Activated T-helper 2 cell treated with anti-CD3 and anti-CD28 coated beads, Interferon-gamma antibody, Interleukin-2, Interleukin-4, amounts not matched to agents 10 μg/mL and 5 μg/mL and 100 μg/mL, durations not matched to agents 14 hours and 24 hours and 36 hours (primary cell): Measurements from ENCODE around the gene XYLT2. TPM values are rescaled to one million over a fixed set of nuclear protein-coding genes. Genes with fewer than 3 reads are reported as not detected.

Source experiments
- DNase-seq: peaks from one replicate; pipeline ENCODE4 v3.0.0; 2021; ENCODE audit warnings: low spot score
- H3K27ac Mint-ChIP-seq: one replicate; pipeline ENCODE4 v1.8.0; 2021; ENCODE audit warnings: mixed read lengths
- H3K27me3 Mint-ChIP-seq: one replicate; pipeline ENCODE4 v1.8.0; 2021; ENCODE audit warnings: low read depth, mixed read lengths
- H3K36me3 Mint-ChIP-seq: one replicate; pipeline ENCODE4 v1.8.0; 2021; ENCODE audit warnings: low read depth, mixed read lengths
- H3K4me1 Mint-ChIP-seq: one replicate; pipeline ENCODE4 v1.8.0; 2021; ENCODE audit warnings: low read depth, mixed read lengths
- H3K4me3 Mint-ChIP-seq: one replicate; pipeline ENCODE4 v1.8.0; 2021; ENCODE audit warnings: low read depth, mild to moderate bottlenecking, moderate library complexity, mixed read lengths
- H3K9me3 Mint-ChIP-seq: one replicate; pipeline ENCODE4 v1.8.0; 2021; ENCODE audit warnings: mixed read lengths
- intact Hi-C: fragments of 100-400 bp; cut with micrococcal nuclease; formaldehyde crosslinking; loops from one replicate; pipeline ENCODE4 v1.15.1; 2023
- total RNA-seq: library from RNA; stranded (reverse); gene quantifications from 2 replicates; pipeline ENCODE4 v1.2.3, GENCODE V29; 2022

The XYLT2 gene
- total RNA-seq, 1 donor from 2014 or later: 143 TPM

DNA sequence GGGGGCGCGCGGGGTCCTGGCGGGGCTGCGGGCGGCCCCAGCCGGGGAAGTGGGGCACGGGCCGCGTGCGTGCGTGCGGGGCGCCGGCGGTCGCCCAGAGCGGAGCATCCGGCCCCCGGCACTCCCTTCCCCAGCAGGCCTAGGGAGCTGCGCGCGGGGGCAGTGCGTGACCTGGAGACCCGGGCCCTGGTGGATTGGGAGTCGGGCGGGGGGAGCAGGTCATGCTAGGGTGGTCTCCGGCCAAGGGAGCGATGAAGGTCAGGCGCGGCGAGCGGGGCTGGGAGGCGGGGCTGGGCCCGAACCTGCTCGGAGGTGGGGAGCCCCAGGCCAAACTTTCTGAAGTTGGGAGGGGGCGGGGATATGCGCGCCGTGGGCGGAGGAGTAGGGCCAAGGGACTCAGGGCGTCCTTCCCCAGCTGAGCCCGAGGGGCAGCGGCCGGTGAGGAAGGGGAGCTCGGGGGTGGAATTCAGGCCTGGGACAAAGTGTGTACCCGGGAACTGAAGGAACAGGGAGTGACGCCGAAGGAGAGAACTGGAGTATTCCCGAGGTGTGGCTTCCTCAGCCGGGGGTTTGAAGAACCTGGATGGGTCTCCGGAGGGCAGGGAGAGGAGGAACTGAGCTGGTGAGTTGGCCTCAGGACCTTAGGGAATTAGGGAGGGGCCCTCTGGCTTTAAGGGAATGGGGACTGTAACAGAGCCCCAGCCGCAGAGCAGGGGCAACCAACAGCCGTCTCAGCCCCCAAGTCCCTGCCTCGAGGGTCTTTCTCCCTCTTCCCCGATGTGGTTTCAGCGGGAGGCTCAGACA lies 589 bp downstream of the XYLT2 start:
- H3K27ac Mint-ChIP-seq: peak overlapping the region; percentile 81
- intact Hi-C loops: loop anchor here (5.0 kb wide), 2 partner anchors 39 to 144 kb away; partner anchors contain the start of gene COL1A1
- peak overlapping the region; percentile 93 for H3K4me3 Mint-ChIP-seq
- peak; percentile 38 for DNase-seq
- H3K9me3 Mint-ChIP-seq: no peaks in the 10 kb centered on the region
- H3K27me3 Mint-ChIP-seq: no peaks in the 10 kb centered on the region
- H3K4me1 Mint-ChIP-seq: peaks cover 36% of the 10 kb centered on the region
- peaks cover 40% of the 10 kb centered on the region for H3K36me3 Mint-ChIP-seq

DNA sequence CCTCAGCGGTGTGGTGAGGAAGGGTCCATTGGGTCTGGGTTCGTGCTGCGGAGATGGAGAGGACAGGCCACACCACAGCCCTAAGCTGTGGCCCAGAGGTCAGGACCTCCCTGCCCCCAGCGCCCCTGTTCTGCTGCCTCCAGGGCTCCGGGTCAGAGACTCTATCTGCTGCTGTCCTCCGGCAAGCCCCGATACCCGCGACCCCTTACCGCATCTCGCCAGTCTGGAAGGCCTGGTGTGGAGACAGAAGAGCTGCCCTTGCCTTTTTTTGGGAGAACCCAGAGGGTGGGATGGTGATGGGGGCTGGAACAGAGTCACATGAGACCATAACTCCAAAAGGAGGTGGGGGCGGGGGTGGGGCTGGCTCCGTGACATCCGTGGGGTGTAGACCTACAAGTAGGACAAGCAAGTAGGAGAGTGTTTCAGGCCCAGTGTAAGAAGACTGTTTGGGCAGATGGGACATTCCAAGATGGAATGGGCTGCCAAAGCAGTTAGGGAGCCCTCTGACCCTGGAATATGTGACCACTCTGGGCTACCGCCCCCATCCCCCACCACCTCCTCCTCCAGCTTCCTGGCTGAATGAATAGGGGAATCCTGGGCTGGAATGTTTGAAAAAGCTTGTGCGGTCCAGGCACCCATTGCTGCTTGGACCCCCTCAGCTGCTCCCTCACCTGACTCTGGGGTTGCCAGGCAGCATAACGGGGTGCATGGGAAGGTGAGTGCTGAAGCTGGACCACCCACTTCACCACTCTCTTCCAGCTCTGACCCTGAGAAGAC lies 1.4 kb downstream of the XYLT2 start:
- H3K4me1 Mint-ChIP-seq: peaks cover 38% of the 10 kb centered on the region
- intact Hi-C loops: loop anchor here (5.0 kb wide), 2 partner anchors 40 to 145 kb away; partner anchors contain the start of gene COL1A1
- no peak for DNase-seq

DNA sequence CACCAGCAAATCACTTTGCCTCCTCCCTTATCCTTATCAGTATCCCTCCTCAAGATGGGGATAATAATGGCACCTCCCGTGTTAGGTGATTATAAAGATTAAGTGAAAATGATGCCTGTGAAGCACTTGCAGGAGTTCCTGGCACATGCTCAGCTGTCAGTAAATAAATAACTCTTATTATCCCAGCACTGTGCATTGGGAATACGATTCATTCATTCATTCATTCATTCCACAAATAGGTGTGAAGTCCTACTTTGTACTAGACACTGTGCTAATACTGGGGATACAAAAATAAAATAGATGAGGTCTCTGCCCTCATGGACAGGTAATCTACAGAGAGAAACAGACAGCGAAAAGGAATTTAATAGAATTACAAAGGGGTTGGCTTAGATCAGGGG lies 2.0 kb downstream of the XYLT2 start:
- Mint-ChIP-seq H3K27ac (peak overlapping the region; percentile 56), H3K4me3 (peak overlapping the region; percentile 93), H3K4me1 (peaks cover 38% of the 10 kb centered on the region), H3K36me3 (peaks cover 48% of the 10 kb centered on the region), H3K9me3 (no peaks in the 10 kb centered on the region), H3K27me3 (no peaks in the 10 kb centered on the region)
- DNase-seq: no peak
- intact Hi-C loops: loop anchor here (5.0 kb wide), 2 partner anchors 41 to 146 kb away; partner anchors contain the start of gene COL1A1

More for the DNA sequence above, 1.4 kb downstream of the XYLT2 start:
- Mint-ChIP-seq H3K36me3 (peaks cover 46% of the 10 kb centered on the region), H3K27me3 (no peaks in the 10 kb centered on the region), H3K4me3 (peak overlapping the region; percentile 93), H3K27ac (peak overlapping the region; percentile 81), H3K9me3 (no peaks in the 10 kb centered on the region)

DNA sequence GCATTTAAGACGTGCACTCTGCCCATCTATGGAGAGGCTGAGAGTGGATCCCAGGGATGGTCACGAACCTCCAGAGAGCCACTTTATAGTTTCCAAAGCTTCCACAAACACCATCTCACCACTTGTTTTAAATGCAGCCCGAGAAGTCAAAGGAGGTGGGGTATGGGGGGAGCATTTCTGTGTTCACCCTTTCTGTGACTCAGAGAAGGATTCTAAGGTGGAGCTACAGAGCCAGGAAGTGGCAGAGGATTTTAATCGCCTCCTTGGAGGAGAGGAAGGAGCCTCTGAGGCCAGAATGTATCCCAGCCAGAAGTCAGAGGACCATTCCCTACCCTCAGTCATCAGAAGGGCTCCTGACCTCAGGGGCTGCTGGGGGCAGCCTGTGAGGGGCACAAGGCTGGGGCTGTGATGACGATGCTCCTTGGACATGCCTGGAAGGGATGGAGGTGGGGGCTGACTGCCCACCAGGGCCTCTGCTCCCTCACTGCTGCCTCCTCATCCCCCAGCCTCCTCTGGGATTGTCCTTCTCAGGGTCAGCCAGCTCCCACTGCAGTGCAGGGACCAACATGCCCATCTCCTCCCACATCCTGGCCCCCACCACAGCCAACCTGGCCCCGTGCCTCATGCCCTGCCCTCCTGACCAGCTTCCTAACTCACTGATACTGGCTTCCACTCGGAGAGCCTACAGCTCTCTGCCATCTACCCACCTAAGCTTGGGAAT lies 2.8 kb downstream of the XYLT2 start:
- intact Hi-C loops: loop anchor here (5.0 kb wide), 2 partner anchors 41 to 146 kb away; partner anchors contain the start of gene COL1A1
- Mint-ChIP-seq H3K27me3 (no peaks in the 10 kb centered on the region), H3K36me3 (peaks cover 55% of the 10 kb centered on the region), H3K27ac (peak overlapping the region; percentile 66), H3K4me1 (peaks cover 38% of the 10 kb centered on the region), H3K9me3 (no peaks in the 10 kb centered on the region), H3K4me3 (peak overlapping the region; percentile 93)
- no peak for DNase-seq

DNA sequence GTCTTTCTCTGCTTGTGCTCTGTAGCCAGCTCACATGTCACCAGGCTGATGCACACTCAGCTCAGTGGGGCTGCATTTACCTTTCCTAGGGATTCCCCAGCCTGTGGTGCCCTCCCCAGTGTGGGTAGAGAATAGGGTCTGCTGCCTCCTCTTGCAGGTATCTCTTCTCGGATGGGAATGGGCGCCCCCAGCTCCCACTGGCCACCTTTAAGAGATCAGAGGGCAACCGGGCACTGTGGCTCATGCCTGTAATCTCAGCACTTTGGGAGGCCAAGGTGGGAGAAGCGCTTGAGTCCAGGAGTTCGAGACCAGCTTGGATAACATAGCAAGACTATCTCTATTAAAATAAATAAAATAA lies 3.3 kb downstream of the XYLT2 start:
- no peaks in the 10 kb centered on the region for H3K9me3 Mint-ChIP-seq
- peak overlapping the region; percentile 66 for H3K27ac Mint-ChIP-seq
- no peak for DNase-seq
- peak overlapping the region; percentile 62 for H3K4me3 Mint-ChIP-seq
- H3K27me3 Mint-ChIP-seq: no peaks in the 10 kb centered on the region
- peaks cover 56% of the 10 kb centered on the region for H3K36me3 Mint-ChIP-seq
- peaks cover 38% of the 10 kb centered on the region for H3K4me1 Mint-ChIP-seq
- intact Hi-C loops: loop anchor here (5.0 kb wide), 2 partner anchors 42 to 147 kb away; partner anchors contain the start of gene COL1A1

DNA sequence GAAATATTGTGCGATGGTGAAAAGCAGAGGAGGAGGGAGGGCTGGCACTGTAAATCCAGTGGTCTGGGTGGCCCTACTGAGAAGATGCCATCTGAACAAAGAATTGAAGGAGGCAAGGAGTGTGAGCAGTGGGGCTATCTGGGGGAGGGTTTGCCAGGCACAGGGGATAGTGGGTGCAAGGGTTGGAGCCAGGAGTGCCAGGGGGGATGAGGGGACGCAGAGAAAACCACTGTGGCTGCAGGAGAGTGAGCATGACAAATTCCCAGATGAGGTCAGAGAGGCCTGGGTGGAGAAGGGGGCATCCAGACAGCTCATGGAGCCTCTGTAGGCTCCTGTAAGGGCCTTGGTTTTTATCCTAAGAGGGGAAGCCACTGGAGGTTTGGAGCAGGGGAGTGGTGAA lies 4.8 kb downstream of the XYLT2 start:
- H3K4me1 Mint-ChIP-seq: peaks cover 29% of the 10 kb centered on the region
- no peaks in the 10 kb centered on the region for H3K9me3 Mint-ChIP-seq
- intact Hi-C loops: no loop called here
- H3K4me3 Mint-ChIP-seq: no peak overlapping the region
- H3K36me3 Mint-ChIP-seq: peaks cover 62% of the 10 kb centered on the region
- no peaks in the 10 kb centered on the region for H3K27me3 Mint-ChIP-seq
- H3K27ac Mint-ChIP-seq: peak overlapping the region; percentile 66
- no peak for DNase-seq

DNA sequence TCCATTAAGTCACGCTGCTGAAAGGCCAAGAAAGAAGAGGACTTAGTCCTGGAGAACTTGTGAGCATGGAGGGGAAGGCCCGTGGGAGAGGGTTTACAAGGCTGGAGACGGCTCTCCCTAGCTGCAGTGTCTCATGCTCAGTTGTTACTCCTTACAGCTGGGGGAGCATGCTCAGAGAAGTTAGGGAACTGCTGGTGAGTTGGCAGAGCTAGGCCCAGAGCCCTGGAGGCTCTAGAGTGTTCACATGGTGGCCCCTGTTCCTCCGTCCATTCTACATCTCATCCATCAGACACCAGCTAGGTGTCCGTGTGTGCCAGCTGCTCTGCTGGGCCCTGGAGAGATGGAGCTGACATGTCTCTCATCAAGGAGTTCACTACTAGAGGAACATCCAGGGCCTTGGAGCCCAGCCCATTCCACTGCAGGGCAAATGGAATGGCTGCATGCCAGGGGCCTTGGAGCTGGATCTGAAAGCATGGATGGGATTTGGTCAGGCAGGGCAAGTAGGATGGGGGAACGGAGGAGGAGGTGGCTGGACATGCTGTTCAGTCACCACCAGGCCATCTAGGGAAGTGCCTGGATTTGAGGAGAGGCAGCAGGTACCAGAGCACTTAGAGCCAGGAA lies 6.3 kb downstream of the XYLT2 start:
- no peak for DNase-seq
- no peaks in the 10 kb centered on the region for H3K27me3 Mint-ChIP-seq
- intact Hi-C loops: no loop called here
- no peak overlapping the region for H3K4me3 Mint-ChIP-seq
- H3K4me1 Mint-ChIP-seq: peaks cover 27% of the 10 kb centered on the region
- no peaks in the 10 kb centered on the region for H3K9me3 Mint-ChIP-seq
- H3K36me3 Mint-ChIP-seq: peaks cover 67% of the 10 kb centered on the region
- H3K27ac Mint-ChIP-seq: peak overlapping the region; percentile 50

DNA sequence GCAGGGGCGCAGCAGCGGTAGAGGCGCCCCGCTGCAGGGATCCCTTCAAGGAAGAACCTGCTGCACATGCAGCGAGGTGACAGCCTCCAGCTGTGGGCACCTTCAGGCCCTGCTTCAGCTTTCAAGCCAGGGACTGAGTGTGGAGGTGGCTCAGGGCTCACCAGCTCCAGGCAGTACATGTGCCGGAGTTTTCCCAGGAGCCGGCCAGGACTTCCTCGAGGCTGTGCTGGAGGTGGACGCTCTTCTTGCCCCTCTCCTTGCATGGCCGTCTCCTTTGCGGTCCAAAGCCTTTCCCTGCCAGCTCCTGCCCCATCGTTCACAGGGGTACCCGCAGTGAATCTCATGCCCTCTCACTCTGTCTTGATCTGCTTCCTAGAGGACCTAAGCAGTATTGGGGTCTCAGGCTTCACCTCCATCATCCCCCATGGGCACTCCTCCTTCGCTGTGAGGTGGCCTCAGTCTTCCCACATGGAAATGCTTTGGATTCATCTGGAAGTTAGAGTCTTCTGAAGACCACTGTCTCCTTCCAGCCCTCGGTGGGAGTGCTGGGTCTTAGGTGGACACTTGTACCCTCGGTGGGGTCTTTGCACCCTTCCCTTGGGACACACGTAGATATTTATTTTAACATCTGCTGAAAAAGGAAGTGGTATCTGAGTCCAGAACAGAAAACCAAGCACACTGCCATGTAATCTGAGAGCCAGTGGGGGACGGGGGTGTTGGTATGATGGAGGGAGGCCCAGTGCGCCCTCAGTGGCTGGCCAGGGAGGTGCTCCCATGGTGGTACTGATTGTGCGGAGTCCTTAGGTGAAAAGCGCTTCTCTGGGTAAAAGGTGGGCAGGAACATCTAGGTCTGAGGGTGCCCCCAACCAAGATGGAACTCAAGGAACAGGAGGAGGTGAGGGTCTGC lies 7.0 kb downstream of the XYLT2 start:
- Mint-ChIP-seq H3K4me1 (peaks cover 23% of the 10 kb centered on the region), H3K36me3 (peaks cover 66% of the 10 kb centered on the region), H3K4me3 (no peak overlapping the region), H3K9me3 (no peaks in the 10 kb centered on the region), H3K27ac (no peak overlapping the region), H3K27me3 (no peaks in the 10 kb centered on the region)
- intact Hi-C loops: no loop called here
- DNase-seq: no peak

DNA sequence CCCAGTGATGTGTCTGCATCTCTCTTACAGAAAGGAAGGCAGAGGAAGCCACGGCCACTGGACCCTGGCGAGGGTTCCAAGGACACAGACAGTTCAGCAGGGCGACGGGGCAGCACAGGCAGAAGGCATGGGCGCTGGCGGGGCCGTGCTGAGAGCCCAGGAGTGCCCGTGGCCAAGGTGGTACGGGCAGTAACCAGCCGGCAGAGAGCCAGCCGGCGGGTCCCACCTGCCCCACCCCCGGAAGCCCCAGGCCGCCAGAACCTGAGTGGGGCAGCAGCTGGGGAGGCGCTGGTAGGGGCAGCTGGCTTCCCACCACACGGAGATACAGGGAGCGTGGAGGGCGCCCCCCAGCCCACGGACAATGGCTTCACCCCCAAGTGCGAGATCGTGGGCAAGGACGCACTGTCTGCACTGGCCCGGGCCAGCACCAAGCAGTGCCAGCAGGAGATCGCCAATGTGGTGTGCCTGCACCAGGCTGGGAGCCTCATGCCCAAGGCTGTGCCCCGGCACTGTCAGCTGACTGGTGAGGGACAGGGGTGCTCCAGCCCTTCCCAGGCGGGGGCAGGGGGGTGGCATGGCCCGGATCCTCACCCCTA lies 7.8 kb downstream of the XYLT2 start:
- intact Hi-C loops: no loop called here
- peaks cover 66% of the 10 kb centered on the region for H3K36me3 Mint-ChIP-seq
- no peaks in the 10 kb centered on the region for H3K27me3 Mint-ChIP-seq
- H3K27ac Mint-ChIP-seq: no peak overlapping the region
- DNase-seq: no peak
- peaks cover 15% of the 10 kb centered on the region for H3K4me1 Mint-ChIP-seq
- no peaks in the 10 kb centered on the region for H3K9me3 Mint-ChIP-seq
- H3K4me3 Mint-ChIP-seq: no peak overlapping the region

DNA sequence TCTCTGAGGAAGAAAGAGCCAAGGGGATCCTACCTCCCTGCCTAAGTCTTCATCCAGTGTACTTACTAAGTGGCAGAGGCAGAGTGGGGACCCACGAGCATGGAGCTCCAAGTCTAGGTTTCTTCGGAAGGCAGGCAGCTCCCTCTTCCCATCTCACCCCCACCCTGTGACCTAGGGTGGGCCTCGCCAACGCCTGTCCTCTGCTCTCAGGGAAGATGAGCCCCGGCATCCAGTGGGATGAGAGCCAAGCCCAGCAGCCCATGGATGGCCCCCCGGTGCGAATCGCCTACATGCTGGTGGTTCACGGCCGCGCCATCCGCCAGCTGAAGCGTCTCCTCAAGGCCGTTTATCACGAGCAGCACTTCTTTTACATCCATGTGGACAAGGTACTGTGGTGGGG lies 8.3 kb downstream of the XYLT2 start:
- H3K27me3 Mint-ChIP-seq: no peaks in the 10 kb centered on the region
- H3K4me3 Mint-ChIP-seq: no peak overlapping the region
- peaks cover 67% of the 10 kb centered on the region for H3K36me3 Mint-ChIP-seq
- no peak overlapping the region for H3K27ac Mint-ChIP-seq
- no peak for DNase-seq
- H3K9me3 Mint-ChIP-seq: no peaks in the 10 kb centered on the region
- intact Hi-C loops: no loop called here
- H3K4me1 Mint-ChIP-seq: peaks cover 11% of the 10 kb centered on the region

DNA sequence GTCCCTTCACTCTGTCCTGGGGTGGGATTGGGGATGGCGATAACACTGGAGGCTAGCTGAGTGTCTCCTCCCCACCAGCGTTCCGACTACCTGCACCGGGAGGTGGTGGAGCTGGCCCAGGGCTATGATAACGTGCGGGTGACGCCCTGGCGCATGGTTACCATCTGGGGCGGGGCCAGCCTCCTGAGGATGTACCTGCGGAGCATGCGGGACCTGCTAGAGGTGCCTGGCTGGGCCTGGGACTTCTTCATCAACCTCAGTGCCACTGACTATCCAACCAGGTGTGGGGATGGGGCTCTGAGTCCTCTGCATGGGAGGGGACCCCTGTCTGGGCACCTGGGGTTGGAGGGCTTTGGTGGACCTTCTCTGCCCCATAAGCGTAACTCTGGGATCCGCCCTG lies 8.8 kb downstream of the XYLT2 start:
- Mint-ChIP-seq H3K27me3 (no peaks in the 10 kb centered on the region), H3K27ac (no peak overlapping the region), H3K4me3 (no peak overlapping the region), H3K4me1 (peaks cover 7% of the 10 kb centered on the region), H3K36me3 (peaks cover 67% of the 10 kb centered on the region), H3K9me3 (no peaks in the 10 kb centered on the region)
- intact Hi-C loops: no loop called here
- DNase-seq: no peak
